GM12878 (cell line): Measurements from ENCODE around the gene NLRC5. TPM values are rescaled to one million over a fixed set of nuclear protein-coding genes. Genes with fewer than 3 reads are reported as not detected.
A peak's percentile ranks its signal among the peaks of the same experiment; 100 is the strongest.

Experiments used
- ATAC-seq: fragments of 200-7000 bp; cut with Tn5 transposase; 3 replicates; pipeline ENCODE4 v1.9.1; 2020; ENCODE audit warnings: mild to moderate bottlenecking, moderate library complexity
- BruUV-seq: library from RNA; stranded (reverse); fragments of 400-500 nt; replicated peaks from 2 replicates; lab custom pipeline; 2021; lab: Mats Ljungman, UMichigan
- CTCF ChIA-PET: fragments of 300-600 bp; sonication (Branson Sonifier 250); formaldehyde crosslinking; extraction: SDS; loops from one replicate; lab custom pipeline; 2021; ENCODE audit warnings: inconsistent platforms; lab: Yijun Ruan, JAX
- POLR2A ChIA-PET: fragments of 350-600 bp; formaldehyde crosslinking; extraction: SDS; loops from one replicate; lab custom pipeline; 2021; ENCODE audit warnings: inconsistent platforms; lab: Charles Lee
- RAD21 ChIA-PET: fragments of 300-600 bp; sonication (Branson Sonifier 250); formaldehyde crosslinking; loops from one replicate; lab custom pipeline; 2023; ENCODE audit warnings: antibody characterized with exemption; ENCODE audit not compliant: unreplicated experiment; lab: Charles Lee
- SMC1A ChIA-PET: fragments of 300-600 bp; sonication (Branson Sonifier 250); formaldehyde crosslinking; loops from one replicate; lab custom pipeline; 2023; ENCODE audit not compliant: unreplicated experiment, uncharacterized antibody; lab: Charles Lee
- DNase-seq: peaks from one replicate; pipeline ENCODE4 v3.0.0-alpha.2; 2011; ENCODE audit warnings: low read depth, low spot score
- FAIRE-seq: peaks from 3 replicates; lab custom pipeline; 2011; peaks lifted over from hg19 to GRCh38; lab: Jason Lieb, UNC
- H2AFZ ChIP-seq: 2 replicates; pipeline ENCODE4 v1.6.0; 2011; ENCODE audit warnings: low read depth, low read length, control low read depth; ENCODE audit not compliant: control insufficient read depth
- H3K27ac ChIP-seq: 2 replicates; pipeline ENCODE4 v1.5.1; 2011; ENCODE audit warnings: control low read depth; ENCODE audit not compliant: control insufficient read depth, insufficient read depth
- H3K27me3 ChIP-seq, 2 experiments: replicated peaks in 1 of 2; 2 replicates each; pipeline versions ENCODE4 v1.6.0 to v1.6.1; 2011; ENCODE audit warnings: low read length in 1 of 2; ENCODE audit not compliant: control insufficient read depth in 2 of 2, insufficient read depth in 2 of 2
- H3K36me3 ChIP-seq, 2 experiments: 2 replicates each; pipeline ENCODE4 v1.5.1; 2011; ENCODE audit warnings: low read length in 1 of 2; ENCODE audit not compliant: control insufficient read depth in 2 of 2, insufficient read depth in 2 of 2
- H3K4me1 ChIP-seq: 2 replicates; pipeline ENCODE4 v1.6.1; 2011; ENCODE audit warnings: mild to moderate bottlenecking, low read length, moderate library complexity, mixed read lengths; ENCODE audit not compliant: control insufficient read depth, insufficient read depth
- H3K4me2 ChIP-seq: 2 replicates; pipeline ENCODE4 v1.6.0; 2011; ENCODE audit warnings: control low read depth; ENCODE audit not compliant: control insufficient read depth, insufficient read depth
- H3K4me3 ChIP-seq: fragments of 200-600 bp; sonication (generic); 2 replicates; pipeline ENCODE4 v1.5.1; 2016
- H3K79me2 ChIP-seq: 2 replicates; pipeline ENCODE4 v1.6.0; 2011; ENCODE audit warnings: low read length; ENCODE audit not compliant: control insufficient read depth, insufficient read depth
- H3K9ac ChIP-seq: 2 replicates; pipeline ENCODE4 v1.8.0; 2011; ENCODE audit warnings: low read length, control low read depth, mixed read lengths; ENCODE audit not compliant: control insufficient read depth, insufficient read depth
- H3K9me3 ChIP-seq: replicated peaks from 3 replicates; pipeline ENCODE4 v1.5.1; 2011; ENCODE audit warnings: mild to moderate bottlenecking, low read length; ENCODE audit not compliant: control insufficient read depth, insufficient read depth
- H4K20me1 ChIP-seq: 2 replicates; pipeline ENCODE4 v1.6.0; 2011; ENCODE audit not compliant: control insufficient read depth, insufficient read depth
- NR2F1 ChIP-seq: fragments of 450-650 bp; conservative IDR thresholded peaks from 2 replicates; pipeline ENCODE4 v1.6.1; 2017; ENCODE audit warnings: mild to moderate bottlenecking
- SREBF1 ChIP-seq: IDR thresholded peaks from 2 replicates; pipeline ENCODE4 v1.6.1; 2012; ENCODE audit warnings: mild to moderate bottlenecking, low read length
- ZNF24 ChIP-seq: fragments of 450-650 bp; IDR thresholded peaks from 2 replicates; pipeline ENCODE4 v1.6.1; 2017; ENCODE audit warnings: antibody characterized with exemption, mild to moderate bottlenecking
- ZNF274 ChIP-seq: IDR thresholded peaks from one replicate; pipeline ENCODE4 v1.8.0; 2011; ENCODE audit not compliant: insufficient read length, insufficient read depth
- WGBS: methylation state at CpG from one replicate; pipeline ENCODE4 v1.1.6; 2016; ENCODE audit warnings: low lambda C conversion rate; ENCODE audit not compliant: insufficient replicate concordance, insufficient coverage; ENCODE audit errors: missing lambda C conversion rate; 5-methylcytosine and 5-hydroxymethylcytosine counted together
- in situ Hi-C: fragments of 300-500 bp; cut with MboI; formaldehyde crosslinking; loops from 9 replicates; pipeline ENCODE4 v1.14.3; 2018; ENCODE audit warnings: mixed read lengths
- intact Hi-C: fragments of 100-400 bp; cut with micrococcal nuclease; formaldehyde crosslinking; loops from one replicate; pipeline ENCODE4 v1.14.2; 2022; ENCODE audit not compliant: unreplicated experiment
- polyA plus RNA-seq, 11 experiments: library from polyadenylated mRNA; depleted of rRNA in 4 of 11; unstranded in 6 of 11; stranded (reverse) in 5 of 11; fragments of >200 nt; fragmentation: Nextera tagmentation in 4 of 11; fragmentation: Illumina TruSeq in 1 of 11; extraction: Ambion mirVana in 4 of 11; extraction: Trizol in 1 of 11; gene quantifications; 1 replicate in 1 of 11; 2 replicates in 10 of 11; pipeline versions ENCODE4 v1.2.1 to v1.2.3, GENCODE V29; 2011 to 2016; ENCODE audit warnings: inconsistent platforms in 2 of 11, missing spikeins in 2 of 11, low read depth in 1 of 11
- total RNA-seq, 4 experiments: library from RNA; depleted of rRNA in 3 of 4; stranded (reverse); fragments of >200 nt in 3 of 4; fragmentation: Illumina TruSeq in 1 of 4; extraction: Trizol in 1 of 4; gene quantifications; 2 replicates each; pipeline versions ENCODE4 v1.2.1 to v1.2.3, GENCODE V29; 2013 to 2021
- TF ChIP-seq, protein P1 (sequence below): fragments of 450-650 bp; IDR thresholded peaks from 2 replicates; pipeline ENCODE4 v1.6.1; 2017; ENCODE audit warnings: mild to moderate bottlenecking, moderate library complexity
- TF ChIP-seq, protein P2 (sequence below): fragments of 450-650 bp; IDR thresholded peaks from 2 replicates; pipeline ENCODE4 v1.6.1; 2017; ENCODE audit warnings: mild to moderate bottlenecking, low read depth, inconsistent platforms; ENCODE audit not compliant: poor library complexity, severe bottlenecking
- TF ChIP-seq, protein P3 (sequence below): fragments of 450-650 bp; IDR thresholded peaks from 2 replicates; pipeline ENCODE4 v1.6.1; 2016; ENCODE audit warnings: mild to moderate bottlenecking

The NLRC5 gene
- total and polyA plus RNA-seq, 10 of the 15 experiments (the other 5 are each of a cell fraction or from before 2014, with no cell fraction given), result 13.1 to 105 (median 57.3) TPM

DNA sequence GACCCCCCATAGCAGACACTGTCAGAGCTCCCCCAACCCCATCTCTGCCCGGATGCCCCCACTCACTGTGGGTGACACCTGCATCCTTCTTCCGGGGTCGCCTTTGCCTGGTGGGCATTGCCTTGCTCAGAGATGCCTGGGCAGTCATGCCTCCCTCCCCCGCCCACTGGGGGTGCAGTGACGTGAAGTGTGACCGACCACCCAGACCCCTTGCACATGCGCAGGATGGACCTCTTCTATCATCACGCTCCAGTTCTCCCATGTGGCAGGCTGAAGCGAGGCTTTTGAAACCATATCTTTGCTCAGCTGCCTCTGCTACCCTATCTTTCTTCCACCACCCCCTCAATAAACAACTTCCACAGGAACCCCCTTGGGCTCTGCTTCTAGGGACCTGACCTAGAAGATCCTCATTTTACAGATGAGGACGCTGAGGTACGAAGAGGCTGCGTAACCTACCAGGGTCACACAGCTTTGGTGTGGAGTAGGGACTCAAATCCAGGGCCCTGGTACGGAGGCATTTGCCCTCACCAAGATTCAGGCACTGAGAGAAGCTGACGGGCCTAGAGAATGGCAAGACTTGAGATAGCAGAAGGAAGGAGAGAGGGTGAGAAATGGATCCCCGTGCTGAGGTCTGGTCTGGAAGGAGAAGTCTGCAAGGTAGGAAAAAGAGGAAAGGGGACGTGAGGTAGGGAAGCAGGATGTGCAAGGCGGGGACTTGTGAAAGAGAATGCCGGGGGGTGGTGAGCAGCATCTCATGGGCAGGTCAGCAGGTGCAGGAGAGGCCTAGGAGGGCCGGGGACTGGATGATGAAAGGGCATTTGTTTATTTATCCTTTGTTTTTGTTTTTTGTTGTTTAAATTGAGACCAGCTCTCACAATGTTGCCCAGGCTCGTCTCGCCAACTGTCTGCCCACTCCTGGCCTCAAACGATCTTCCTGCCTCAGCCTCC is 14.4 kb downstream of the NLRC5 start (continued):
- TF ChIP-seq, protein P1, sequence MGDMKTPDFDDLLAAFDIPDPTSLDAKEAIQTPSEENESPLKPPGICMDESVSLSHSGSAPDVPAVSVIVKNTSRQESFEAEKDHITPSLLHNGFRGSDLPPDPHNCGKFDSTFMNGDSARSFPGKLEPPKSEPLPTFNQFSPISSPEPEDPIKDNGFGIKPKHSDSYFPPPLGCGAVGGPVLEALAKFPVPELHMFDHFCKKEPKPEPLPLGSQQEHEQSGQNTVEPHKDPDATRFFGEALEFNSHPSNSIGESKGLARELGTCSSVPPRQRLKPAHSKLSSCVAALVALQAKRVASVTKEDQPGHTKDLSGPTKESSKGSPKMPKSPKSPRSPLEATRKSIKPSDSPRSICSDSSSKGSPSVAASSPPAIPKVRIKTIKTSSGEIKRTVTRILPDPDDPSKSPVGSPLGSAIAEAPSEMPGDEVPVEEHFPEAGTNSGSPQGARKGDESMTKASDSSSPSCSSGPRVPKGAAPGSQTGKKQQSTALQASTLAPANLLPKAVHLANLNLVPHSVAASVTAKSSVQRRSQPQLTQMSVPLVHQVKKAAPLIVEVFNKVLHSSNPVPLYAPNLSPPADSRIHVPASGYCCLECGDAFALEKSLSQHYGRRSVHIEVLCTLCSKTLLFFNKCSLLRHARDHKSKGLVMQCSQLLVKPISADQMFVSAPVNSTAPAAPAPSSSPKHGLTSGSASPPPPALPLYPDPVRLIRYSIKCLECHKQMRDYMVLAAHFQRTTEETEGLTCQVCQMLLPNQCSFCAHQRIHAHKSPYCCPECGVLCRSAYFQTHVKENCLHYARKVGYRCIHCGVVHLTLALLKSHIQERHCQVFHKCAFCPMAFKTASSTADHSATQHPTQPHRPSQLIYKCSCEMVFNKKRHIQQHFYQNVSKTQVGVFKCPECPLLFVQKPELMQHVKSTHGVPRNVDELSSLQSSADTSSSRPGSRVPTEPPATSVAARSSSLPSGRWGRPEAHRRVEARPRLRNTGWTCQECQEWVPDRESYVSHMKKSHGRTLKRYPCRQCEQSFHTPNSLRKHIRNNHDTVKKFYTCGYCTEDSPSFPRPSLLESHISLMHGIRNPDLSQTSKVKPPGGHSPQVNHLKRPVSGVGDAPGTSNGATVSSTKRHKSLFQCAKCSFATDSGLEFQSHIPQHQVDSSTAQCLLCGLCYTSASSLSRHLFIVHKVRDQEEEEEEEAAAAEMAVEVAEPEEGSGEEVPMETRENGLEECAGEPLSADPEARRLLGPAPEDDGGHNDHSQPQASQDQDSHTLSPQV, result peak; percentile 66; the same call in 1 of the 2 replicates

DNA sequence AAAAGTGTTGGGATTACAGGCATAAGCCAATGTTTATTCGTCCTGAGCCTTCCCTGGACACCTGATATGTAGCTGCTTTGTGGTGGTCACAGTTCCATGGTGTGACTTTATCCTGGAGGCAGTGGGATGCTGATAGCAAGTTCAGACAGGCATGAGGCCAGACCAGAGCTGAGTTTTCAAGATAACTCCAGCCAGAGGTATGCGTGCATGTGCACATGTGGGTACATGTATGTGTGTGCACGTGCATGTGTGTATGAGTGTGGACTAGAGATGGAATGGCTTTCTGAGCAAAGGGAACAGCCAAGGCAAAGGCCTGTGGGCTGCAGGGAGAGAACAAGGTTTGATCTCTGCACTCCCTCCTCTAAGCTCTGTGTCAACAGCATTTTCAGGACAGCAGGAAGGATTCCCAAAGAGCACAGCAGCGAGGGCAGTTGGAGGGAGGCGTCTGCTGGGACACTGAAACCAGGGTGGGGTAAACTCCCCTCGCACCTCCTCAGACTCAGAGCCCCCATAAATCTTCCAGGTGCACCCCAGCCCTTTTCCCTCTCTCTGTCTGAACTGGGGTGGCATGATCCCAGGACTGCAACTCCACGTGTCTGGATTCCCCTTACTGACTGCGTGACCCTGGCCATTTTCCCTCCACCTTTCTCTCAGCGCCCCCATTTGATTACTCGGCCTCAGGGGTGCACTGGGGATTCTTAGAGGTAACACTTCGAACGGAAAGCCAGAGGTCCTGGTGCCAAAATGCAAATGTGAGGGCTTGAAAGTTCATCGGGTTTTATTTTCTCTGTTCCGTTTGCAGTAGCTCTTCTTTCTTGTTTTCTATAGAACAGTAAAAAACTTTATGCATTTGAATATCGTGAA is 15.3 kb downstream of the NLRC5 start:
- BruUV-seq, result no TSS peak
- POLR2A ChIA-PET, result interaction anchor here (0.6 to 5.1 kb wide), 15 partner anchors 9 to 71 kb away, joined by 3 to 68 read pairs (median 4); partner anchors contain the start of gene NLRC5
- peak overlapping the region; percentile 30 for H3K4me2 ChIP-seq
- H3K27me3 ChIP-seq, result no peaks in the 10 kb centered on the region
- FAIRE-seq (peak; percentile 91), ATAC-seq (peak; percentile 4; the same call in 2 of the 3 replicates), DNase-seq (no peak)
- no peaks in the 10 kb centered on the region for H3K9me3 ChIP-seq
- in situ Hi-C loops, result no loop called here
- 2% methylated on average over 15 of the region's 15 CpGs for WGBS
- peak overlapping the region; percentile 86 for H3K27ac ChIP-seq
- peak overlapping the region; percentile 32; the same call in 1 of the 2 replicates for H3K4me3 ChIP-seq
- RAD21 ChIA-PET, result interaction anchor here (0.7 to 22.0 kb wide), 10 partner anchors 9 to 135 kb away, joined by 3 to 473 read pairs (median 6); partner anchors contain the start of gene NLRC5
- CTCF ChIA-PET, result interaction anchor here (0.5 to 7.0 kb wide), 18 partner anchors 8 to 135 kb away, joined by 3 to 55 read pairs (median 5); partner anchors contain the start of gene NLRC5
- intact Hi-C loops, result loop anchor here (5.0 kb wide), 1 partner anchor 38 kb away; no protein-coding TSS in a partner anchor
- no peaks in the 10 kb centered on the region for H4K20me1 ChIP-seq
- SMC1A ChIA-PET, result interaction anchor here (0.6 to 20.8 kb wide), 15 partner anchors 8 to 163 kb away, joined by 3 to 604 read pairs (median 4); partner anchors contain the start of genes CETP and NLRC5
- no peaks in the 10 kb centered on the region; a peak in 2 of 4 replicates for H3K36me3 ChIP-seq
- peaks cover 69% of the 10 kb centered on the region for H3K4me1 ChIP-seq
- peak overlapping the region; percentile 60 for H3K9ac ChIP-seq
- peak overlapping the region; percentile 42; the same call in 1 of the 2 replicates for H2AFZ ChIP-seq
- H3K79me2 ChIP-seq, result peaks cover 65% of the 10 kb centered on the region
- TF ChIP-seq SREBF1, result no peak
- no peak for TF ChIP-seq ZNF24
- peak; percentile 70 for TF ChIP-seq NR2F1
- TF ChIP-seq, protein P2, sequence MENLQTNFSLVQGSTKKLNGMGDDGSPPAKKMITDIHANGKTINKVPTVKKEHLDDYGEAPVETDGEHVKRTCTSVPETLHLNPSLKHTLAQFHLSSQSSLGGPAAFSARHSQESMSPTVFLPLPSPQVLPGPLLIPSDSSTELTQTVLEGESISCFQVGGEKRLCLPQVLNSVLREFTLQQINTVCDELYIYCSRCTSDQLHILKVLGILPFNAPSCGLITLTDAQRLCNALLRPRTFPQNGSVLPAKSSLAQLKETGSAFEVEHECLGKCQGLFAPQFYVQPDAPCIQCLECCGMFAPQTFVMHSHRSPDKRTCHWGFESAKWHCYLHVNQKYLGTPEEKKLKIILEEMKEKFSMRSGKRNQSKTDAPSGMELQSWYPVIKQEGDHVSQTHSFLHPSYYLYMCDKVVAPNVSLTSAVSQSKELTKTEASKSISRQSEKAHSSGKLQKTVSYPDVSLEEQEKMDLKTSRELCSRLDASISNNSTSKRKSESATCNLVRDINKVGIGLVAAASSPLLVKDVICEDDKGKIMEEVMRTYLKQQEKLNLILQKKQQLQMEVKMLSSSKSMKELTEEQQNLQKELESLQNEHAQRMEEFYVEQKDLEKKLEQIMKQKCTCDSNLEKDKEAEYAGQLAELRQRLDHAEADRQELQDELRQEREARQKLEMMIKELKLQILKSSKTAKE, result no peak
- TF ChIP-seq, protein P3, sequence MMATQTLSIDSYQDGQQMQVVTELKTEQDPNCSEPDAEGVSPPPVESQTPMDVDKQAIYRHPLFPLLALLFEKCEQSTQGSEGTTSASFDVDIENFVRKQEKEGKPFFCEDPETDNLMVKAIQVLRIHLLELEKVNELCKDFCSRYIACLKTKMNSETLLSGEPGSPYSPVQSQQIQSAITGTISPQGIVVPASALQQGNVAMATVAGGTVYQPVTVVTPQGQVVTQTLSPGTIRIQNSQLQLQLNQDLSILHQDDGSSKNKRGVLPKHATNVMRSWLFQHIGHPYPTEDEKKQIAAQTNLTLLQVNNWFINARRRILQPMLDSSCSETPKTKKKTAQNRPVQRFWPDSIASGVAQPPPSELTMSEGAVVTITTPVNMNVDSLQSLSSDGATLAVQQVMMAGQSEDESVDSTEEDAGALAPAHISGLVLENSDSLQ, result no peak
- TF ChIP-seq ZNF274, result no peak
